ENCODE data around the gene CTSO.

CTSO gene, protein sequence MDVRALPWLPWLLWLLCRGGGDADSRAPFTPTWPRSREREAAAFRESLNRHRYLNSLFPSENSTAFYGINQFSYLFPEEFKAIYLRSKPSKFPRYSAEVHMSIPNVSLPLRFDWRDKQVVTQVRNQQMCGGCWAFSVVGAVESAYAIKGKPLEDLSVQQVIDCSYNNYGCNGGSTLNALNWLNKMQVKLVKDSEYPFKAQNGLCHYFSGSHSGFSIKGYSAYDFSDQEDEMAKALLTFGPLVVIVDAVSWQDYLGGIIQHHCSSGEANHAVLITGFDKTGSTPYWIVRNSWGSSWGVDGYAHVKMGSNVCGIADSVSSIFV

DNA sequence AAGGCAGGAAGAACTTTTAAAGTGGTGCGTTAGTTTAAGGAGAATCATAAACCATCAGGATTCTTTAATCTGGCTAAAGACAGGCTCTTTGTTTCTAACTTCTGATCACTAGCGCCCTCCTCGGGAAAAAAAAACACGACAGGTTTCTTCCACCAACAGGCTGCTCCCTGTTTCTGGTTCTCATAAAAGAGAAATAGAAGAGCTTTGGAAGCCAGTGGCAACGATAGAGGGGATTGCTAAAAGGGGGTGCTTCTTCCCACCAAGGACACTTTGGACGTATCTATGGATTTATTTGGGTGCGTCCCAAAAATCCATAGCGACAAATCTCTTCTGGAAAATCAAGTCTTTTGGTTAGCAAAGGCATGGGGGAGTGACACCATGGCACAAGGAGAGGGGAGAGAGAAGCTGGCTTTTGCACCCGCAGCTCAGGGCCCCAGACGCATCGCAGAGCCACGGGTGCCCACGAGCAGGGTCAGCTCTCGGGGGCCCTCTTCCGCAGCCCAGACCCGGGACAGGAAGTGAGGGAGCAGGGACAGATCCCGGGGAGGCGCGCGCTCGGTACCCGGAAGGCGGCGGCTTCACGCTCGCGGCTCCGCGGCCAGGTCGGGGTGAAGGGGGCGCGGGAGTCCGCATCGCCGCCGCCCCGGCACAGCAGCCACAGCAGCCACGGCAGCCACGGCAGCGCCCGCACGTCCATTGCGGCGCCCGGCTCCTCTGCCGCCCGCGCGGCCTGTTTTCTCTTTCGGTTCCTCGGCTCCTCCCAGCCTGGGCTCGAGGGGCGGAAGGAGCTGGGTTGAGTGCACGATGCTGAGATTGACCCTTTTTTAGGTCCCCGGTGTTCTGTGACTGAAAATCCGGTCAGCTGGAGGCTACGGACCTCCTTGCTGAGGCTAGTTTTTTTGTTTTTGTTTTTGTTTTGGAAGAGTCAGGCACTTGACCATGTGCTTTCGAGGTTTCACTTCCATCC is at the start of gene CTSO:
TSS of gene CTSO (minus strand) at position 716 of the 967 bp plus-strand sequence. CDS start at position 697, 19 bp downstream.
- DNase-seq: peak; percentile 87

DNA sequence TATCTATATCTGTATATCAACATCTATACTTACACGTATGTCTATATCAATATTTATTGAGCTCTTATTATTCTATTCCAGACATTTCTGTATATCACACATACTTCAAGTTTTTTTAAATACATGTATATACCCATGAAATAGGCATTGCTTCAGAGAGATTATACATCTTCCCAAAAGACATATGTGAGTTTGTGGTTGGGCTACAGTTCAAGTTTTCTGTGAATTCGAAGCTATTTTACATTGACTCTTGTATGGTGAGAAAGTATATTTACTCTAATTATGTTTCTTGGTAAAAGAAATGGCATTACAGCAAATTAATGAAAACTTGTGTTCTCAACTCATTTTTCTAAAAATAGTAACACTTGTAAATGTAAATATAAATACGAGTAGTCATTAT is 46.8 kb upstream of the CTSO start:
- no peak for DNase-seq

DNA sequence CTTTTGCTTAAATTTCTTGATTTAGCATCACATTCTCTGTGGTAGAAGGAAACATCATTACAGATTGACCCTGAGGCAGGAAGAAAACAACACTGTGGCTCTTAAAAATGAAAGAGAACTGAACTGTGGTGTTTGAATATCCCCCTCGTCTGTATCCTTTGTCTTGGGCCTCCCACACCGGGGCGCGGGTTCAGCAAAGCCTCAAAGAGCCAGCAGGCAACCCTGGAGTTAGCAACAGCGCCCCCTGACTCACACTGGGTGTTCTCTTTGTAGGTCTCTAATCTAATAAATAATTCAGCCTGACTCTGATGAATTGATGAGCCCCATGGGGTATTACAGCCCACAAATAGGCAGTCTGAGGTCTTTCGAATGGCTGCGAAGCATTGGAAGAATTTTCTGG is 46.1 kb upstream of the CTSO start:
- no peak for DNase-seq

DNA sequence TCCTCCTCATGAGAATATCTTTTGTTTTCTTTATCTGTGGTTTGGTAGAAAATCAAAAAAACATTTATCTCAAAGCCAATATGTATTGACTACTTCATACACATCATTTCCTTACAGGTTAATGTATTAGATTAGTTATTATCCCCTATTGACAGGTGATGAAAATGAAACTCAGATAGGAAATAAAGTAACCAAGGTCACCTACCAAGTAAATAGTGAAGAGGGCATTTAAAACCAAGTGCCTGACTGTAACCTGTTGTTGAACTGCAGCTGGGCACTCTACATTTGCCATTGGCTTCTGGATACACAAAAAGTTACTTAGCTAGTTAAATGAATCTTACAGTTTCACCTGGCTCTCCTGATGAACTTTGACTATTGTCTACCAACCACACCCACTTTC is 41.4 kb upstream of the CTSO start:
- no peak for DNase-seq

DNA sequence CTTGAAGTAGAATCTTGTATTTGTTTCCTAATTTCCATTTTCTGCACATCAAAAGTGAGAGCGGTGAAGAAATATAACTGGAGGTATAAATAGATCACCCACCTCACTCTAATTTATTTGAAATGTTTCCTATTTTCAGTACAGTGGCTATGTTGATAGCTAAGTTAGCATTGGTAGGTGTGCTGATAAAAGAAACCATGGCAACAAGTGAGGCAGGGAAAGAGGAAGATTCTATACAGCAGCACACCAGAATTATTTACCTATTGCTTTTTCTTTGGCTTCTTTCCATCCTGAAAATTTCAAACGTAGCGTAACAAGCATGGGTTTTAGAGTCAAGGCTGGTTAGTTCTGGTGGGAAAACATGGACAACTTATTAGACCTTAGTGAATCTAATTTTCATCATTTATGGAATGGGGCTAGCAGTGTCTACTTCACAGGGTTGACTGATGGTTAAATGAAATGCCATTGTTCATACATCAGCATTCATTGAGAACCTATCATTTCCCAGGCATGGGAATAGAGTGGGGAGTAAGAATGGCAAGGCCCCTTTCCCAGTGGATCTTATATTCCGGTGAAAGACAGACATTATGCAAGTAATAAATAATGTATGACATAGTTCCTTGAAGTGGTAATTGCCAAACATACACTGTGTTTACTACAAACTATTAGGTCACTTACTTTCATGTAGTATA is 30.6 kb upstream of the CTSO start:
- DNase-seq: no peak

DNA sequence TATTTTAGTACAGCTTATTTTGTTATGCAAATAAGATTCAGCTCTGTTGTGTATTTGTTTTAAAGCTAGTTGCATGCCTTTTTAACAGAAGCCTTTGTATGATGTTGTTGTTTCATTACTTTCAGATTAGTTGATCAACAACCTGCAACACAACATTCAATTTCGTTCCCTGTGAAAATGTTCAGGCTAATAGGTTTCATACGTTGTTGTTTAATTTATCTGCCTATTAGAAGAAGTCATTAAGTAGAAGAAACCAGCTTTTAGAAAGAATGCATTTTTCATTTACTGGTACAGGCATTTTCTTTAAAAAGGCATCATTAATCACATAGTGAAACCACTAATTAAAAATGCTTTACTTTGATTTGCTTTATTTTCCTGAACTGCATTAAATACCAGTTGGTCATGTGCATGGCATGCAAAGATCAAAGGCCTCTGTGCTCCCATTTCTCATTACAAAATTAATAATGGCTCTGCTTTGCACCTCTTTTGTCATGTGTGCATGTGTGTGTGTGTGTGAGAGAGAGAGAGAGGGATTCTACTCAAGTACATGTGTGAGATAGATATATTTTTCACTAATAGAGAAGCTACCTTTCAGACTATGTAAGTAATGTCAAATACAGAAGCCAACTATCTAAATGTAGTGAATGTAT is 29.2 kb upstream of the CTSO start:
- DNase-seq: no peak

DNA sequence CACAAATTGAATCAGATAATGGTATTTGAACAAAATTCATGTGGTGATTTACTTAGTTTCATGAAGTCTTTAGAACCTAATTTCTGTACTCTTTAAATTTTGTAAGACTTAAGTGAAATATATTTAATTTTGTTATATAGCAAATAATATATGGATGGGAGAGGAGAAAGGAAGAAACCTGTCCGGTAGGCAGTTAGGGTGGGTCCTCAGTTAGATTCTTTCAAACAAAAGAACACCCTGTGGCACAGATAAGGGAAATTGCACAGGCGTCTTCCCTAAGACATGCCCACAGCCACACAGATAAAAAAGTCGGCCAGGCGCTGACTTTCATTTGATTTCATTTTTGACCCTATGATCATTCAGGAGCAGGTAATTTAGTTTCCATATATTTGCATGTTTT is 25.1 kb upstream of the CTSO start:
- DNase-seq: no peak

DNA sequence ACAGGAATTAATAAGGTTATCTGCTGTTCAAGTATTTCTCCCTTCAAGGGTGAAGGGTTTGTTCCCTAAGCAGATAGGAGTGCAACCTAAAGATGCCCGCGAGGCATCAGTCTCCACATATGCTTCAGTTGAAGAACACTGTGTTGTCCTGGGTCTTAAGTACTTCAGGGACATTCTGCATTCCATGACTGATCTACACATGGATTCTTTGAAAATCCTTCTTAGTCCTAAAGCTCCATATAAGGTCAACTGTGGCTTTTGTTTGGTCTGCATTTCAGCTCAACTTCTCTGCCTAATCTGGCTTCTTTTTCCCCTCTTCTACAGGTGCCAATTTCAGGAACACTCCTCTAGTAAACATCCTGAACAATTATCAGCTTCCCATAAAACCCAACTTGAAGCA is 21.8 kb upstream of the CTSO start:
- no peak for DNase-seq

DNA sequence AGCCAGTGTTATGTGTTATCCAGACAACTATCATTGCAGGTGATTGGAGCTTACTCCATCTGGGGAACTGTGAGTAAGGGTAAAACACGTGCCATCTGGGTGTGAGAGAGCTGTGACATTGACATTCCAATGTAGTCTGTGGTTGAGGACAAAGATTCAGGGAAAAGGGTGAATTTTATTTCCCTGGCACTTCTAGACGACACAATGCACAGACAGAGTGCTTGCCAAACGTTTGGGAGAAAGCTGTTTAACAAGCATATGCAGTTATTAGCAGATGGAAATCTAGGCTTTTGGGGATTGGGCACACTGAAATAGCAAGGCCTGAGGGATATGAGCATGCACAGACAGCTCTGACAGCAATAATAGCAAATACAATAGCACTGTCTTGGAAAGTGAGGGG is 21.3 kb upstream of the CTSO start:
- no peak for DNase-seq

DNA sequence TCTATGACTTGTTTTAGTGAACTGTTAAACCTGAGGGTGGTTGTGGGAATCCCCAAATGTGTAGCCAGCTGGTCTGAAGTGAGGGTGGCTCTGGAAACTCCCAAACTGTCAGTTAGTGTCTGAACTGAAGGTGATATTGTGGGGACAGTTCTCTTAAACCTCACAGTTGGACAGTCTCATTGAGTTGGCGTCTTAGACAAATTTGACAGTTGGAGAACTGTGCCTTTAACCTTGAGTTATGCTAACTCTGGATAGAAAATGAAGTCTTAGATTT is 20.7 kb upstream of the CTSO start:
- no peak for DNase-seq

DNA sequence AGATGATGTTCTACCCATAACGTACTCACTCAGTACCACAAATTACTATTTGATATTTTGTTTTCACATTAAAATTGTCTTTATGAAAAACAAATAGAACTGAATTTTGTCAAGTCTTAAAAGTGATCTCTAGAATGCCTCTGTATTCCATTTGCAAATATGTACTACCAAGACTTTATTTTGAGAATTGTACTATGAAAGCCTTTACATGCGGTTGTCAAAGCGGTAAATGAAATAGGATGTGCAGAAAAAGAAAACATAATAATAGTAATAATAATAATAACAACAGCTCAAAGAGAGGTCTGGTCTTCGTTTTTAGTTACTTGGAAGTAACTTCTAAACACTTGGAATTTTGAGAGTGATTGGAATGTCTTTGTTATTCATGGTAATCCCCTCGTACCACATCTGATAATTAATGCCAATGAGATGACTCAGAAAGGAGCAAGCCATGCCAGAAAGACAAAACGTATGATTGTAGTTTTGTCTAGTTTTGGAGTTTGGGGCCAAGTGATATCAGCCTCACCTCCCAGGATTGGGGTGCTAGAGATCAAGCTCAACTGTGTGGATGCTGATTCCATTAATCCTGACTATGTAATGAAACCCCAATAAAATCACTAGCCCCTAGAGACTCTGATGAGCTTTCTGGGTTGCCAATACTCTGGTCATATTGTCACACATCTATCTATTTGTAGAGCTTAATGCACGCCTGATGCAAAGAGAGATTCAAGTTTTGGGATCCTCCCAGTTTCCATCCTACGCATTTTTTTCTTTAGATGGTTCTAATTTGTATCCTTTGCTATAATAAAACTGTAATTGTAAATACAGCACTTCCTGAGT is 20.2 kb upstream of the CTSO start:
- peak; percentile 68 for DNase-seq

DNA sequence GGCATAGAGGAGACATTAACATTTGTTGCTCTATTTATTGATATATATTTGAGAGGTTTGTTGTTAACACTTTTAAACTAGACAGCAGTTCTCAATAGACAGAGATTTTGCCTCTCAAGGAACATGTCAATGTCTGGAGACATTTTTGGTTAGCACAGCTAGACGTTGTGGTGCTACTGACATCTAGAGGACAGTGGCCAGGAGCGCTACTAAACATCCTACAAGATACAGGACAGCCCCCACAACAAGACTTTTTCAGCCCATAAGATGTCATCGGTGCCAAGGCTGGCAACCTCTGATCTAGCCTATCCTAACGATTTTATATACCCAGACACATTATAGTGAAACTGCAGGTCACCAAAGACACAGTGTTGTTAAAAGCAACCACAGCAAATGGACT is 18.4 kb upstream of the CTSO start:
- DNase-seq: peak; percentile 42

DNA sequence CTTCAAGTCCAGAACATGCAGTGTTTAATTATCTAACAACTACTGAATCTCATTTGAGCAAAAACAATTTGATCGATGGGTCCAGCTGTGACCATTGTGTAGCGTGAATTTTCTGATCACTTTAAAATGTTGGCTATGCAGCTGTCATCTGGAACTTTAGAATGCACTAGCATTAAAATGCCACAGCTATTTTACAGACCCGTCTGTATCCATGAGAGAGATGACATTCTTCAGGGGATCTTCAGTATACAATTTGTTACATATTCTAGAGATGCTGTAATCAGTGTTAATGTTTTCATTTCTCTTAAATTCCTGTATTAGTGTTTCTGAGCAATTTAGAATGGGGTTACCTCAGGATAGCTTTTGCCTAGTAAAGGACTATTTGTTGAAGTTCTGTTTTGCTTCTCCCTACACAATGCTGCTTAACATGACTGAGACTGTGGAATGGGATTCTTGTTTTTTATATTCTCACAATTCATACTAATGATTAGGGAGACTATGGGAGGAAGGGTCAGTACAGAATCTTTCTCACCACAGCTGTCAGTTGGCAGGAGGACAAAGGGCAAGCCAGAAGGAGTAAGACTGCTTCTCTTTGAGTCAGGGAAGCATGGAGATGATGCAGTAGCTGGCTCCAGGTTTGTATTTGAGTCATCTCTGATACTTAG is 13.2 kb upstream of the CTSO start:
- peak; percentile 56 for DNase-seq

DNA sequence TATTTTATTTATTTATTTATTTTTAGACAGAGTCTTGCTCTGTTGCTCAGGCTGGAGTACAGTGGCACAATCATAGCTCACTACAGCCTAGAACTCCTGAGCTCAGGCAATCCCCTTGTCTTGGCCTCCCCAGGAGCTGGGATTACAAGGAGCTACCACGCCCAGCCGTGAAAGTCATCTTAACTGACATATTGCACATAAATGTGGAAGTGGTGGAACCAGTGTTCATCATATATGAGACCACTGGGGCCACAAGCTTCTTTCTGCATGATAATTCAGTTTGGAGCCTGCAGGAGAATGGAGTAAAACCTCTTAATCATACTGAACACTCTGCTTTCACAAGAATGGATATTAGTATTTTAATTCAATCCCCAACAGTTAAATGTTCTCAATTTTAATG is 12.5 kb upstream of the CTSO start:
- DNase-seq: no peak

DNA sequence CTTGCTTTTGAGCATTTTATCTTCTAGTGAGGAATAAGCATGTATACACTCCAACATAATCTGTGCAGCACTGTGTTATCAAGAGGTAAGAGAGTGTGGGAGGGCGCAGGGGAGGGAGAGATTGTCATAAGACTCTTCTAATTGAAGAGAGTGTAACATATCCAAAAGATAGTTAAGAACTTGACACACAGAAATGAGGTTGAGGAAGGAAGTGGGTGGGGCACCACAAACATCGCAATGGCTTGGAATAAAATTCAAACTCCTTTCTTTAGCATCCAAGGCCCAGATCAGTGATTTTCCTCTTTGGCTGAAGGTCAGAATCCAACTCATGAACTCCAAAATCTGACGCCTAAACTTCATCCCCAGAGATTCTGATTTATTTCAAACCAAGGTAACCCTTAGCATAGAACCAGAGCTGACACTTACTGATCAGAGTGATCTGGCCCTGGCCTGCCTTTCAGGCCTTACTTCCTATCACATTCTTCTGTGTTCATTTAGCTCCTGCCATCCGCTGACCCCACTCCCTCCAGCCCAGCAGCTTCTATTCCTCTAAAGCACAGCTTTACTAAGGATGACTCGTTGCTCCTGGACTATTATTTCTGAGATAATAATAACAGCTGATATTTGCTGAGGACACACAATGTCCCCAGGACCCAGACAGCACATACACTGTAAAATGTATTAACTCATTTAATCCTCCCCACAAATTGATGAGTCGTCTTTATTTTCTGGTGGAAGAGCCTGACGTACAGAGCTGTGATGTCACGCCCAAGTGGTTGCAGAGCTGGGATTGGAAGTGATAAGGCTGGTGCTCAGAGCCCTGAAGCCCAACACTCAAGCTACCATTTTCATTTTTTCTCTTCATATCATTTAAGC is 10.6 kb upstream of the CTSO start:
- no peak for DNase-seq

DNA sequence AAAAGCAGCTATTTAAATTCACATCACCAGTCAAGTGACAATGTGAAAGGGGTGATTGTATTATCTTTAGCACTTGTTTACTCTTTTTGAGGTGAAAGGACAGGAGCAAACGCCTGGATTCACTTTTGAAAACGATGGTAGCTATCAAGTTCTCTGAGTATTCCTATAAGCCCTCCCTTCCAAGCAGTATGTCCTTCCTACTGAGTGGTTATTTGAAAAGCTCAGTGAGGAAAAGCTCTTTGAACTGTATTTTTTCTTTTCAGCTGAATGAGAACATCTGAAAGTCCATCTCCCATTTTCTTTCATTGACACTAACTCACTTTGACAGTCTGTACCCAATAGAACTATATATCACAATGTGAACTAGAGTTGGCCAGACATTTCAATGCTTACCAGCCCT is 9.1 kb upstream of the CTSO start:
- no peak for DNase-seq

DNA sequence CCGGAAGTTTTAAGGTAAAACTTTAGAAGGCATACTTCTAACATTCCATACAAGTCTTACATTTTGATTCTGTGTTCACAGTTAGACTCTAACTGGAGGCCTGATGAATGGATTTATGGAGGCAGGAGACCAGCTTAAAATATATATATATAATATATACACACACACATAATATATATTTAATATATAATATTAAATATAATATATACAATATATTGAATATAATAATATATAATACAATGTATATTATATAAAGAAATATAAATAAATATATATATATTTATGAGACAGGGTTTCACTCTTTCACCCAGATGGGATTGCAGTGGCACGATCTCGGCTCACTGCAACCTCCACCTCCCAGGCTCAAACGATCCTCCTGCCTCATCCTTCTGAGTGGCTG is 7.9 kb upstream of the CTSO start:
- DNase-seq: no peak

DNA sequence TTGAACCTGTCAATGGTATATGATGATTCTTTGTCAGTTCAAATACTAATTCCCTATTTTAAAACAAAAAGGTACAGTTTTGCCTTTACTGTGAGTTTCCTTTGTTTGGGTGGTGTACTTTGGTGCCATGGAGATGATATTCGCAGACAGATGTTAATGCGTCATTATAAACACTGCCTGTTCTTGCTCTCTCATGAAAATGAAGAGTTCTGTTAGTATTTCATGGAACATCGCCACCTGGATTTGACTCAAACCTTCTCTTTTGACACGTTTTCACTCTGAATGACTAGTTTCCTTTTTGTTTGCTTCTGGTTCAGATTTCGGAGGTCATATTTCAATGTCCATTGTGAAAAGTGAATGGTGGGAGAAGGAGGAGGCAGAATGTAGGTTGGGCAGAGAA is 6.9 kb upstream of the CTSO start:
- DNase-seq: peak; percentile 49

DNA sequence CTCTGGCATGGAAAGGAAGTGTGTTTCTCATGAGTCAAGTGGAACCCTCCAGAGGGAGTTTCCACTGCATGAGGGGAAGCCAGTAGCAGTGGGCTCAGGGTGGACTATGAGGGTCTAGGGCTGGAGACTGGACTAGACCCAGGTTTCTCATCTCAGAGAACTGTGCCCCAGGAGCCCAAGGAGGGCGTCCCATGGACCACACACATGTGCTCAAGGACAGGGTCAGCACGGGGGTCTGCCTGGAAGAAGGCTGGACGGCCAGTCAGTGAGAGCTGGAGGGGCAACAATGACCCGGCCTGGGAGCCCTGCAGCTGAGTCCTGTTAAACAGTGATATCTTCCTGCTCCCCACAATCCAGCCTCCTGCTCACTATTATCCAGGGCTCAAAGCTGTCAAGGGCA is 5.8 kb upstream of the CTSO start:
- no peak for DNase-seq

DNA sequence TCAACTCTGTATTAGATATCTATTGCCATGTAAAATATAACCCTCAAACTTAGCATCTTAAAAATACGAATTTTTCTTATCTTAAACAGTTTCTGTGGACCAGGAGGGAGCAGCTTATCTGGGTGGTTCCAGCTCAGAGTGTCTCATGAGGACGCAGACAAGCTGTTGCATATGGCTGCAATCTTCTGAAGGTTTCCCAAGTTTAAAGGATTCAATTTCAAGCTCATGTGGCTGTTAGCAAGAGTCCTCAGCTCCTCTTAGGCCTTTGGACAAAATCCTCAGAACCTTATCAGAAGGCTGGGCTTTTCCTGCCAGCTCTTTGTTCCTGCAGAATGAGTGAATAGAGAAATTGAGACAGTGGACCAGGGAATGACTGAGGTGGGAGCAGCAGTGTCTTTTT is 2.8 kb upstream of the CTSO start:
- DNase-seq: no peak

DNA sequence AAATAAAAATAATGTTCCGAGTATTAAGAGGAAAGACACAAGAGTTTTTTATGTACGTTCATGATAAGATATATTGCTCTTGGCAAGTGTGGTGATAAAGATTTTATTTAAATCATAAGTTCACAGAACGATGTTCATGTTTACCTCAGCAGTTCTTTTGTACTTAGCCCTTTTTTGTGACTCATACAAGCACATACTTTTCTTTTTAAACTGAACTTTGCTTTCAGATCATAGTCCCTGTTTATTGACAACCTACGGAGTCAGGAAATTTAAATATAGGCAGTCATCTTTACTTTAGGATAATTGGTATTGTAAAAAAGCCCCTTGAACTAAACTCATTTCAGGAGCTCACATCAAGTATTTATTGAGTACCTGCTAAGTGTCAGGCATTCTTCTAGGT is 1.3 kb upstream of the CTSO start:
- no peak for DNase-seq
